DOHH2 (cell line): ENCODE measurements around the gene SPOCK1.
A peak's percentile ranks its signal among the peaks of the same experiment; 100 is the strongest.

Experiments used
- CTCF ChIP-seq: fragments of 200-600 bp; sonication (generic); IDR thresholded peaks from one replicate; pipeline ENCODE4 v1.5.1; 2014; ENCODE audit warnings: antibody characterized with exemption, mild to moderate bottlenecking, low read depth, low read length; ENCODE audit not compliant: poor library complexity, severe bottlenecking
- EZH2phosphoT487 ChIP-seq: fragments of 200-600 bp; sonication (generic); IDR thresholded peaks from 2 replicates; pipeline ENCODE4 v1.6.1; 2017; ENCODE audit warnings: borderline replicate concordance, mild to moderate bottlenecking, antibody characterized with exemption, low read length, moderate library complexity, mixed read lengths

GRCh38 chr5:137344723-137345322, 154.3 kb downstream of the SPOCK1 start:
- peak; percentile 77 for TF ChIP-seq CTCF
- no peak for TF ChIP-seq EZH2phosphoT487
